Measurements from ENCODE around the gene CAST.

Gene CAST

DNA sequence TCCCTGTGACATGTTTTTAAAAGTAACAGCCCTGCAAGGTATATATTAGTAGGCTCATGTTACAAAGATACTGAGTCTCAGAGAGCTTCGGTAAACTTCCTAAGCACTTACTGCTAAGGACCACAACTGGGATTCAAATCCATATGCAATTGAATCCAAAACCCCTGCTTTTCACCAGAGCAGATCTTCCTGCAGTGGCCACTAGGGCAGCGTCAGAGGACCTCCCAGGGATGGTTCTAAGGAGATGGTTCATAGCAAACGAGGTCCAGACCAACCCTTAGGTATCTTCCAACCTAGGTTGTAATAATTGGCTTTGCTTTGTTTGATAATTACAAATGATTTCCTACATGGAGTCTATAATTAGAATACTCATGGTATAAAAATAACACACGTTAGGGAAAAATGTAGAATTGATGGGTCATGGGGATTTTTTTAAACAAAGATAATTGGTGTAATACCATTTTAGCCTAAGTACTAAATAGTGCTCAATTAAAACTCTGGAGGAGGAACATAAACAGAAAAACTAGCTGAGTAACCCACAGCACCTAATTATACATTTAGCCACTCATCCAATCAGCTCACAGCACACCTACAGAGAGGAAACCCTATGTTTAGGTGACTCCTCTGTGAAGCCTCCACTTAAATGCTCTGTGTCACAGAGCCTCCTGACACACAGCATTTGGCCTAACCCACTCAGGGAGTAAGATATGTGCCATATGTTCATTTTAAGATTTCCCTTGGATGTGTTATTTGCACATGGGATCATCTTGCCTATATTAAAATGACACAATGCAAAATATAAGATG, 10.0 kb upstream of the CAST start:
- no peaks in the 10 kb centered on the region for H3K36me3 ChIP-seq (ENCODE audit: insufficient read depth, insufficient read length, low read length)
- H3K9me3 ChIP-seq (ENCODE audit: insufficient read depth, low read length), result no peaks in the 10 kb centered on the region
- no peak overlapping the region for H3K9ac ChIP-seq (ENCODE audit: insufficient read length, low read depth)
- no peak for TF ChIP-seq ZNF274 (IDR thresholded peaks at IDR 0.05; ENCODE audit: low read depth, low read length)
- TF ChIP-seq YY1 (IDR thresholded peaks at IDR 0.05; ENCODE audit: insufficient read depth, insufficient read length), result no peak
- no peaks in the 10 kb centered on the region for H3K4me1 ChIP-seq (ENCODE audit: insufficient read depth, insufficient read length)
- no peak overlapping the region for H3K4me3 ChIP-seq (ENCODE audit: insufficient read length, low read depth)
- DNase-seq (ENCODE audit: low read depth, low spot score), result no peak
- H3K27me3 ChIP-seq (ENCODE audit: insufficient read depth, insufficient read length), result no peaks in the 10 kb centered on the region

- no peaks in the 10 kb centered on the region for H3K36me3 ChIP-seq (ENCODE audit: insufficient read depth, insufficient read length, low read length)
- no peaks in the 10 kb centered on the region for H3K9me3 ChIP-seq (ENCODE audit: insufficient read depth, low read length)
- H3K9ac ChIP-seq (ENCODE audit: insufficient read length, low read depth), result no peak overlapping the region
- DNase-seq (ENCODE audit: low read depth, low spot score), result no peak
- no peak overlapping the region for H3K4me3 ChIP-seq (ENCODE audit: insufficient read length, low read depth)
- no peaks in the 10 kb centered on the region for H3K27me3 ChIP-seq (ENCODE audit: insufficient read depth, insufficient read length)
- no peaks in the 10 kb centered on the region for H3K4me1 ChIP-seq (ENCODE audit: insufficient read depth, insufficient read length)
- no peak for TF ChIP-seq ZNF274 (IDR thresholded peaks at IDR 0.05; ENCODE audit: low read depth, low read length)
- TF ChIP-seq YY1 (IDR thresholded peaks at IDR 0.05; ENCODE audit: insufficient read depth, insufficient read length), result no peak
- no peak for TF ChIP-seq SUZ12 (IDR thresholded peaks at IDR 0.05; ENCODE audit: extremely low read depth, insufficient read depth, insufficient read length)
Observed at GRCh38 chr5:96652769-96653454, 9.3 kb upstream of the CAST start.

DNA sequence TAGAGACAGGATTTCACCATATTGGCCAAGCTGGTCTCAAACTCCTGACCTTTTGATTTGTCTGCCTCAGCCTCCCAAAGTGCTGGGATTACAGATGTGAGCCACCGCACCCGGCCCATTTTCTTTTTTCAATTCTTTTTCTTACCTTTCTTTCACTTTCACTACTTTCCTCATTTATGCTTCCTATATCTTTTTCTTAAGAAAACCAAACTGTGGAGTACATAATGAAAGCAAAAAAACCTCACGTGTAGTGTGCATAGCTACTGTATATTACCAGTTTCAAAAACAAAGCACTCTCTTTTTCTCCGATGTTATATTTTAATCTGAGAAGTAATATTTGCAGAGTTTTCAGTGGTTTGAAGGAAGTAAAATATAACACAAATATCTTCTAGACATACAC, 8.0 kb upstream of the CAST start:
- DNase-seq (ENCODE audit: low read depth, low spot score), result no peak
- Histone ChIP-seq H3K4me3 (ENCODE audit: insufficient read length, low read depth) (no peak overlapping the region), H3K9ac (ENCODE audit: insufficient read length, low read depth) (no peak overlapping the region), H3K27me3 (ENCODE audit: insufficient read depth, insufficient read length) (peaks cover 5% of the 10 kb centered on the region), H3K36me3 (ENCODE audit: insufficient read depth, insufficient read length, low read length) (no peaks in the 10 kb centered on the region), H3K9me3 (ENCODE audit: insufficient read depth, low read length) (no peaks in the 10 kb centered on the region), H3K4me1 (ENCODE audit: insufficient read depth, insufficient read length) (no peaks in the 10 kb centered on the region)
- TF ChIP-seq YY1 (IDR thresholded peaks at IDR 0.05; ENCODE audit: insufficient read depth, insufficient read length) (no peak), ZNF274 (IDR thresholded peaks at IDR 0.05; ENCODE audit: low read depth, low read length) (no peak), SUZ12 (IDR thresholded peaks at IDR 0.05; ENCODE audit: extremely low read depth, insufficient read depth, insufficient read length) (no peak)

- DNase-seq (ENCODE audit: low read depth, low spot score), result no peak
- peaks cover 14% of the 10 kb centered on the region for H3K27me3 ChIP-seq (ENCODE audit: insufficient read depth, insufficient read length)
- H3K9ac ChIP-seq (ENCODE audit: insufficient read length, low read depth), result no peak overlapping the region
- H3K9me3 ChIP-seq (ENCODE audit: insufficient read depth, low read length), result no peaks in the 10 kb centered on the region
- no peaks in the 10 kb centered on the region for H3K4me1 ChIP-seq (ENCODE audit: insufficient read depth, insufficient read length)
- TF ChIP-seq SUZ12 (IDR thresholded peaks at IDR 0.05; ENCODE audit: extremely low read depth, insufficient read depth, insufficient read length), result no peak
- TF ChIP-seq ZNF274 (IDR thresholded peaks at IDR 0.05; ENCODE audit: low read depth, low read length), result no peak
- TF ChIP-seq YY1 (IDR thresholded peaks at IDR 0.05; ENCODE audit: insufficient read depth, insufficient read length), result no peak
- no peak overlapping the region for H3K4me3 ChIP-seq (ENCODE audit: insufficient read length, low read depth)
- H3K36me3 ChIP-seq (ENCODE audit: insufficient read depth, insufficient read length, low read length), result no peaks in the 10 kb centered on the region
Observed at GRCh38 chr5:96655085-96655484, 7.1 kb upstream of the CAST start.

GRCh38 chr5:96655506-96655905, 6.7 kb upstream of the CAST start:
- no peak for TF ChIP-seq YY1 (IDR thresholded peaks at IDR 0.05; ENCODE audit: insufficient read depth, insufficient read length)
- TF ChIP-seq SUZ12 (IDR thresholded peaks at IDR 0.05; ENCODE audit: extremely low read depth, insufficient read depth, insufficient read length), result no peak
- TF ChIP-seq ZNF274 (IDR thresholded peaks at IDR 0.05; ENCODE audit: low read depth, low read length), result no peak

GRCh38 chr5:96657068-96657467, 5.1 kb upstream of the CAST start:
- H3K4me1 ChIP-seq (ENCODE audit: insufficient read depth, insufficient read length), result no peaks in the 10 kb centered on the region
- H3K27me3 ChIP-seq (ENCODE audit: insufficient read depth, insufficient read length), result peaks cover 23% of the 10 kb centered on the region
- H3K36me3 ChIP-seq (ENCODE audit: insufficient read depth, insufficient read length, low read length), result no peaks in the 10 kb centered on the region
- TF ChIP-seq ZNF274 (IDR thresholded peaks at IDR 0.05; ENCODE audit: low read depth, low read length) (no peak), YY1 (IDR thresholded peaks at IDR 0.05; ENCODE audit: insufficient read depth, insufficient read length) (no peak), SUZ12 (IDR thresholded peaks at IDR 0.05; ENCODE audit: extremely low read depth, insufficient read depth, insufficient read length) (no peak)
- H3K9me3 ChIP-seq (ENCODE audit: insufficient read depth, low read length), result no peaks in the 10 kb centered on the region
- H3K9ac ChIP-seq (ENCODE audit: insufficient read length, low read depth), result no peak overlapping the region
- no peak for DNase-seq (ENCODE audit: low read depth, low spot score)
- no peak overlapping the region for H3K4me3 ChIP-seq (ENCODE audit: insufficient read length, low read depth)

More at GRCh38 chr5:96655506-96655905, 6.7 kb upstream of the CAST start:
- DNase-seq (ENCODE audit: low read depth, low spot score), result no peak
- Histone ChIP-seq H3K9me3 (ENCODE audit: insufficient read depth, low read length) (no peaks in the 10 kb centered on the region), H3K9ac (ENCODE audit: insufficient read length, low read depth) (no peak overlapping the region), H3K4me3 (ENCODE audit: insufficient read length, low read depth) (no peak overlapping the region), H3K36me3 (ENCODE audit: insufficient read depth, insufficient read length, low read length) (no peaks in the 10 kb centered on the region), H3K4me1 (ENCODE audit: insufficient read depth, insufficient read length) (no peaks in the 10 kb centered on the region), H3K27me3 (ENCODE audit: insufficient read depth, insufficient read length) (peaks cover 18% of the 10 kb centered on the region)

- DNase-seq (ENCODE audit: low read depth, low spot score), result no peak
- H3K9ac ChIP-seq (ENCODE audit: insufficient read length, low read depth), result no peak overlapping the region
- H3K27me3 ChIP-seq (ENCODE audit: insufficient read depth, insufficient read length), result peaks cover 28% of the 10 kb centered on the region
- H3K9me3 ChIP-seq (ENCODE audit: insufficient read depth, low read length), result no peaks in the 10 kb centered on the region
- H3K4me1 ChIP-seq (ENCODE audit: insufficient read depth, insufficient read length), result no peaks in the 10 kb centered on the region
- H3K4me3 ChIP-seq (ENCODE audit: insufficient read length, low read depth), result no peak overlapping the region
- TF ChIP-seq ZNF274 (IDR thresholded peaks at IDR 0.05; ENCODE audit: low read depth, low read length) (no peak), YY1 (IDR thresholded peaks at IDR 0.05; ENCODE audit: insufficient read depth, insufficient read length) (no peak), SUZ12 (IDR thresholded peaks at IDR 0.05; ENCODE audit: extremely low read depth, insufficient read depth, insufficient read length) (no peak)
- H3K36me3 ChIP-seq (ENCODE audit: insufficient read depth, insufficient read length, low read length), result no peaks in the 10 kb centered on the region
Observed at GRCh38 chr5:96658272-96658671, 3.9 kb upstream of the CAST start.

Measured in NT2/D1 (cell line).